Activated CD4-positive, alpha-beta memory T cell treated with anti-CD3 and anti-CD28 coated beads, Interleukin-2, amount 10 ng/mL, durations not matched to agents 7 days and 5 days (primary cell): ENCODE data around the gene AP3B1. TPM values are rescaled to one million over a fixed set of nuclear protein-coding genes. Genes with fewer than 3 reads are reported as not detected.

ENCODE experiments used
- CTCF ChIA-PET: fragments of 350-600 bp; sonication (Branson Sonifier 250); formaldehyde crosslinking; loops from one replicate; lab custom pipeline; 2021; ENCODE audit warnings: antibody characterized with exemption, inconsistent platforms; lab: Charles Lee
- POLR2A ChIA-PET: fragments of 350-600 bp; sonication (Branson Sonifier 250); formaldehyde crosslinking; loops from one replicate; lab custom pipeline; 2021; ENCODE audit warnings: antibody characterized with exemption; lab: Charles Lee
- DNase-seq: peaks from one replicate; pipeline ENCODE4 v3.0.0-alpha.2; 2020
- H3K27ac Mint-ChIP-seq: one replicate; pipeline ENCODE4 v1.8.0; 2021; ENCODE audit warnings: mild to moderate bottlenecking, mixed read lengths
- H3K27me3 Mint-ChIP-seq: one replicate; pipeline ENCODE4 v1.8.0; 2021; ENCODE audit warnings: mixed read lengths
- H3K36me3 Mint-ChIP-seq: one replicate; pipeline ENCODE4 v1.8.0; 2021; ENCODE audit warnings: low read depth, mixed read lengths
- H3K4me1 Mint-ChIP-seq: one replicate; pipeline ENCODE4 v1.8.0; 2021; ENCODE audit warnings: mixed read lengths
- H3K4me3 Mint-ChIP-seq: one replicate; pipeline ENCODE4 v1.8.0; 2021; ENCODE audit warnings: mild to moderate bottlenecking, mixed read lengths
- H3K9me3 Mint-ChIP-seq: one replicate; pipeline ENCODE4 v1.8.0; 2021; ENCODE audit warnings: mixed read lengths
- total RNA-seq, 2 experiments: library from RNA; stranded (reverse); gene quantifications; one replicate each; pipeline ENCODE4 v1.2.3, GENCODE V29; 2021

AP3B1 gene
- total RNA-seq, 2 experiments from 2014 or later: 40.3 to 42.7 TPM

GRCh38 chr5:78016863-78017529, 277.5 kb downstream of the AP3B1 start:
- CTCF ChIA-PET: no interaction called here
- no peak for DNase-seq
- Mint-ChIP-seq H3K27me3 (no peaks in the 10 kb centered on the region), H3K9me3 (no peaks in the 10 kb centered on the region), H3K4me3 (no peak overlapping the region), H3K4me1 (no peaks in the 10 kb centered on the region), H3K27ac (no peak overlapping the region), H3K36me3 (peaks cover 2% of the 10 kb centered on the region)
- POLR2A ChIA-PET: no interaction called here

GRCh38 chr5:78009937-78010527, 284.5 kb downstream of the AP3B1 start:
- no peak for DNase-seq
- Mint-ChIP-seq H3K36me3 (peaks cover 2% of the 10 kb centered on the region), H3K27me3 (no peaks in the 10 kb centered on the region), H3K27ac (no peak overlapping the region), H3K4me3 (no peak overlapping the region), H3K9me3 (no peaks in the 10 kb centered on the region), H3K4me1 (no peaks in the 10 kb centered on the region)
- CTCF ChIA-PET: interaction anchor here (0.5 to 0.9 kb wide), 3 partner anchors 25 to 240 kb away, joined by 3 to 5 read pairs (median 3); no protein-coding TSS in a partner anchor
- POLR2A ChIA-PET: no interaction called here

- no peaks in the 10 kb centered on the region for H3K36me3 Mint-ChIP-seq
- ChIA-PET CTCF (no interaction called here), POLR2A (no interaction called here)
- no peak overlapping the region for H3K27ac Mint-ChIP-seq
- no peak for DNase-seq
- H3K4me3 Mint-ChIP-seq: no peak overlapping the region
- no peaks in the 10 kb centered on the region for H3K4me1 Mint-ChIP-seq
- no peaks in the 10 kb centered on the region for H3K9me3 Mint-ChIP-seq
- no peaks in the 10 kb centered on the region for H3K27me3 Mint-ChIP-seq
Measured at GRCh38 chr5:78008356-78008967, 286.0 kb downstream of the AP3B1 start.

GRCh38 chr5:78007233-78007632, 287.3 kb downstream of the AP3B1 start:
- CTCF ChIA-PET: no interaction called here
- POLR2A ChIA-PET: interaction anchor here (0.7 kb wide), 1 partner anchor 46 kb away, joined by 4 read pairs; no protein-coding TSS in a partner anchor
- no peak overlapping the region for H3K4me3 Mint-ChIP-seq

GRCh38 chr5:78006449-78006848, 288.0 kb downstream of the AP3B1 start:
- CTCF ChIA-PET: interaction anchor here (0.6 kb wide), 1 partner anchor 371 kb away, joined by 4 read pairs; no protein-coding TSS in a partner anchor

More at GRCh38 chr5:78007233-78007632, 287.3 kb downstream of the AP3B1 start:
- Mint-ChIP-seq H3K27me3 (no peaks in the 10 kb centered on the region), H3K9me3 (no peaks in the 10 kb centered on the region), H3K36me3 (no peaks in the 10 kb centered on the region), H3K4me1 (no peaks in the 10 kb centered on the region), H3K27ac (no peak overlapping the region)
- no peak for DNase-seq

GRCh38 chr5:78005021-78005785, 289.3 kb downstream of the AP3B1 start:
- no peak overlapping the region for H3K4me3 Mint-ChIP-seq
- peaks cover 6% of the 10 kb centered on the region for H3K36me3 Mint-ChIP-seq
- H3K9me3 Mint-ChIP-seq: no peaks in the 10 kb centered on the region
- CTCF ChIA-PET: no interaction called here
- POLR2A ChIA-PET: no interaction called here
- H3K27ac Mint-ChIP-seq: no peak overlapping the region
- DNase-seq: no peak
- H3K4me1 Mint-ChIP-seq: no peaks in the 10 kb centered on the region
- H3K27me3 Mint-ChIP-seq: no peaks in the 10 kb centered on the region

More at GRCh38 chr5:78006449-78006848, 288.0 kb downstream of the AP3B1 start:
- Mint-ChIP-seq H3K4me3 (no peak overlapping the region), H3K27me3 (no peaks in the 10 kb centered on the region), H3K4me1 (no peaks in the 10 kb centered on the region), H3K9me3 (no peaks in the 10 kb centered on the region), H3K36me3 (peaks cover 1% of the 10 kb centered on the region), H3K27ac (no peak overlapping the region)
- no peak for DNase-seq
- POLR2A ChIA-PET: interaction anchor here (0.7 kb wide), 1 partner anchor 46 kb away, joined by 4 read pairs; no protein-coding TSS in a partner anchor

- POLR2A ChIA-PET: no interaction called here
- Mint-ChIP-seq H3K4me3 (no peak overlapping the region), H3K36me3 (peaks cover 7% of the 10 kb centered on the region), H3K9me3 (no peaks in the 10 kb centered on the region), H3K27ac (no peak overlapping the region), H3K27me3 (no peaks in the 10 kb centered on the region), H3K4me1 (no peaks in the 10 kb centered on the region)
- CTCF ChIA-PET: no interaction called here
- no peak for DNase-seq
Measured at GRCh38 chr5:78004559-78004958, 289.9 kb downstream of the AP3B1 start.

- H3K4me1 Mint-ChIP-seq: no peaks in the 10 kb centered on the region
- no peak overlapping the region for H3K4me3 Mint-ChIP-seq
- H3K36me3 Mint-ChIP-seq: peaks cover 11% of the 10 kb centered on the region
- DNase-seq: no peak
- no peaks in the 10 kb centered on the region for H3K27me3 Mint-ChIP-seq
- CTCF ChIA-PET: no interaction called here
- no peak overlapping the region for H3K27ac Mint-ChIP-seq
- POLR2A ChIA-PET: no interaction called here
- H3K9me3 Mint-ChIP-seq: no peaks in the 10 kb centered on the region
Measured at GRCh38 chr5:78003919-78004318, 290.6 kb downstream of the AP3B1 start.

- Mint-ChIP-seq H3K27ac (no peak overlapping the region), H3K4me3 (no peak overlapping the region), H3K36me3 (peaks cover 11% of the 10 kb centered on the region), H3K27me3 (no peaks in the 10 kb centered on the region), H3K9me3 (no peaks in the 10 kb centered on the region), H3K4me1 (no peaks in the 10 kb centered on the region)
- POLR2A ChIA-PET: no interaction called here
- CTCF ChIA-PET: no interaction called here
- no peak for DNase-seq
Measured at GRCh38 chr5:78003450-78003849, 291.0 kb downstream of the AP3B1 start.

GRCh38 chr5:78002690-78003089, 291.8 kb downstream of the AP3B1 start:
- no peaks in the 10 kb centered on the region for H3K9me3 Mint-ChIP-seq
- no peak overlapping the region for H3K27ac Mint-ChIP-seq
- no peak for DNase-seq
- no peaks in the 10 kb centered on the region for H3K4me1 Mint-ChIP-seq
- no peak overlapping the region for H3K4me3 Mint-ChIP-seq
- CTCF ChIA-PET: no interaction called here
- H3K27me3 Mint-ChIP-seq: no peaks in the 10 kb centered on the region
- POLR2A ChIA-PET: no interaction called here
- H3K36me3 Mint-ChIP-seq: peaks cover 11% of the 10 kb centered on the region

GRCh38 chr5:78001197-78001596, 293.3 kb downstream of the AP3B1 start:
- ChIA-PET CTCF (no interaction called here), POLR2A (no interaction called here)
- no peak for DNase-seq
- no peaks in the 10 kb centered on the region for H3K9me3 Mint-ChIP-seq
- no peak overlapping the region for H3K27ac Mint-ChIP-seq
- H3K4me3 Mint-ChIP-seq: no peak overlapping the region
- H3K36me3 Mint-ChIP-seq: peaks cover 11% of the 10 kb centered on the region
- H3K27me3 Mint-ChIP-seq: no peaks in the 10 kb centered on the region
- no peaks in the 10 kb centered on the region for H3K4me1 Mint-ChIP-seq

GRCh38 chr5:78000191-78000590, 294.3 kb downstream of the AP3B1 start:
- Mint-ChIP-seq H3K4me3 (no peak overlapping the region), H3K9me3 (no peaks in the 10 kb centered on the region), H3K27ac (no peak overlapping the region), H3K36me3 (peaks cover 11% of the 10 kb centered on the region), H3K4me1 (no peaks in the 10 kb centered on the region), H3K27me3 (no peaks in the 10 kb centered on the region)
- POLR2A ChIA-PET: no interaction called here
- CTCF ChIA-PET: no interaction called here
- no peak for DNase-seq

- Mint-ChIP-seq H3K9me3 (no peaks in the 10 kb centered on the region), H3K27me3 (no peaks in the 10 kb centered on the region), H3K4me1 (no peaks in the 10 kb centered on the region), H3K4me3 (no peak overlapping the region), H3K36me3 (peaks cover 11% of the 10 kb centered on the region), H3K27ac (no peak overlapping the region)
- CTCF ChIA-PET: no interaction called here
- no peak for DNase-seq
- POLR2A ChIA-PET: no interaction called here
Measured at GRCh38 chr5:77999399-77999798, 295.1 kb downstream of the AP3B1 start.
